ENCODE data around the gene LRRC32.

DNA sequence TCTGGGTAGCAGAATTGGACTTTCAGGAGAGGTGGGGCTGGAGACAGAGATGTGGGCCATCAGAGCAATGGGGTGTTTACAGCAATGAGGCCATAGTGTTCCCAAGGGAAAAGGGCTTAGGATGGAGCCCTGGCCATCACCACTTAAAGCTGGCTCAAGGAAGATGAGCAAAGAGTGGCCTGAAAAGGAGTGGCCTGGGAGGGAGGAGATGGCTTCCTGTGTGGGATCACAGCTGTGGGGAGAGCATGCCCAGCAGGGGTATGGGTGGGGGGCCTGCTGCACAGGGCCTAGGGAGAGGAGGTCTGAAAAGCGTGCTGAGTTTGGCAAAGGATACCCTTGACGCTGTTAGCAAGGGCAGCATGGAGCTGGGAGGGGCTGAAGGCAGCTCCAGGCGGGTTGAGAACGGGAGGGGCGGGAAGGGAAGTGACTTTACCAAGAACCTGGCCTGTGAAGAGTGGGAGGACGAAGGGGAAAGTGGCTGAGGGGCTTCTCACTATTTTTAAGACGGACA lies 13.9 kb downstream of the LRRC32 start:
- no peak for TF ChIP-seq YBX1 (IDR thresholded peaks at IDR 0.05)
- no peak for TF ChIP-seq HMG20B (CRISPR knock-in tag; IDR thresholded peaks at IDR 0.05)
- TF ChIP-seq, protein P1, sequence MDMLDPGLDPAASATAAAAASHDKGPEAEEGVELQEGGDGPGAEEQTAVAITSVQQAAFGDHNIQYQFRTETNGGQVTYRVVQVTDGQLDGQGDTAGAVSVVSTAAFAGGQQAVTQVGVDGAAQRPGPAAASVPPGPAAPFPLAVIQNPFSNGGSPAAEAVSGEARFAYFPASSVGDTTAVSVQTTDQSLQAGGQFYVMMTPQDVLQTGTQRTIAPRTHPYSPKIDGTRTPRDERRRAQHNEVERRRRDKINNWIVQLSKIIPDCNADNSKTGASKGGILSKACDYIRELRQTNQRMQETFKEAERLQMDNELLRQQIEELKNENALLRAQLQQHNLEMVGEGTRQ (CRISPR knock-in tag; IDR thresholded peaks at IDR 0.05) = no peak
- TF ChIP-seq SMC3 (conservative IDR thresholded peaks at IDR 0.05; ENCODE audit: insufficient read depth, low read depth, low read length) = no peak
- TF ChIP-seq MYC (IDR thresholded peaks at IDR 0.05; ENCODE audit: low read depth, low read length) = no peak
- no peak for TF ChIP-seq MYC (CRISPR knock-in tag; IDR thresholded peaks at IDR 0.05; ENCODE audit: borderline replicate concordance, low read depth)
- no peak for TF ChIP-seq EP300 (IDR thresholded peaks at IDR 0.05; ENCODE audit: low read length)
- TF ChIP-seq MYNN (IDR thresholded peaks at IDR 0.05) = no peak
- TF ChIP-seq MYNN (CRISPR knock-in tag; IDR thresholded peaks at IDR 0.05) = no peak
- TF ChIP-seq PHF21A (IDR thresholded peaks at IDR 0.05; ENCODE audit: borderline replicate concordance, low read depth) = no peak
- TF ChIP-seq CTCF (IDR thresholded peaks at IDR 0.05 in 2 of 3, conservative IDR thresholded peaks at IDR 0.05 in 1 of 3; ENCODE audit: insufficient read depth in 2 of 3, low read depth in 1 of 3, low read length in 3 of 3) = no peak
- no peak for TF ChIP-seq NR3C1 (CRISPR knock-in tag; IDR thresholded peaks at IDR 0.05)
- no peak for TF ChIP-seq BRCA1 (IDR thresholded peaks at IDR 0.05)
- TF ChIP-seq BRCA1 (CRISPR knock-in tag; IDR thresholded peaks at IDR 0.05) = no peak
- no peak for TF ChIP-seq PATZ1 (CRISPR knock-in tag; IDR thresholded peaks at IDR 0.05; ENCODE audit: borderline replicate concordance)
- TF ChIP-seq ZNF23 (CRISPR knock-in tag; IDR thresholded peaks at IDR 0.05) = no peak
